ENCODE measurements around the gene CXXC5. TPM values are rescaled to one million over a fixed set of nuclear protein-coding genes. Genes with fewer than 3 reads are reported as not detected.

CXXC5 gene
- total RNA-seq, 2 donors from 2014 or later = 32.3 to 40.4 TPM

GRCh38 chr5:139702548-139702947 is 54.4 kb downstream of the CXXC5 start:
- Histone ChIP-seq H3K27ac (no peak overlapping the region), H3K36me3 (no peaks in the 10 kb centered on the region), H3K9me3 (no peaks in the 10 kb centered on the region), H3K4me3 (no peak overlapping the region), H3K4me1 (peaks cover 12% of the 10 kb centered on the region), H3K27me3 (peaks cover 3% of the 10 kb centered on the region), H3K9ac (ENCODE audit: low read depth in 2 of 2, low read length in 2 of 2) (no peak overlapping the region)
- TF ChIP-seq, protein P1, sequence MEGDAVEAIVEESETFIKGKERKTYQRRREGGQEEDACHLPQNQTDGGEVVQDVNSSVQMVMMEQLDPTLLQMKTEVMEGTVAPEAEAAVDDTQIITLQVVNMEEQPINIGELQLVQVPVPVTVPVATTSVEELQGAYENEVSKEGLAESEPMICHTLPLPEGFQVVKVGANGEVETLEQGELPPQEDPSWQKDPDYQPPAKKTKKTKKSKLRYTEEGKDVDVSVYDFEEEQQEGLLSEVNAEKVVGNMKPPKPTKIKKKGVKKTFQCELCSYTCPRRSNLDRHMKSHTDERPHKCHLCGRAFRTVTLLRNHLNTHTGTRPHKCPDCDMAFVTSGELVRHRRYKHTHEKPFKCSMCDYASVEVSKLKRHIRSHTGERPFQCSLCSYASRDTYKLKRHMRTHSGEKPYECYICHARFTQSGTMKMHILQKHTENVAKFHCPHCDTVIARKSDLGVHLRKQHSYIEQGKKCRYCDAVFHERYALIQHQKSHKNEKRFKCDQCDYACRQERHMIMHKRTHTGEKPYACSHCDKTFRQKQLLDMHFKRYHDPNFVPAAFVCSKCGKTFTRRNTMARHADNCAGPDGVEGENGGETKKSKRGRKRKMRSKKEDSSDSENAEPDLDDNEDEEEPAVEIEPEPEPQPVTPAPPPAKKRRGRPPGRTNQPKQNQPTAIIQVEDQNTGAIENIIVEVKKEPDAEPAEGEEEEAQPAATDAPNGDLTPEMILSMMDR (IDR thresholded peaks at IDR 0.05) = no peak
- intact Hi-C loops (cut with DNase I) = no loop called here
- no peak for DNase-seq

DNA sequence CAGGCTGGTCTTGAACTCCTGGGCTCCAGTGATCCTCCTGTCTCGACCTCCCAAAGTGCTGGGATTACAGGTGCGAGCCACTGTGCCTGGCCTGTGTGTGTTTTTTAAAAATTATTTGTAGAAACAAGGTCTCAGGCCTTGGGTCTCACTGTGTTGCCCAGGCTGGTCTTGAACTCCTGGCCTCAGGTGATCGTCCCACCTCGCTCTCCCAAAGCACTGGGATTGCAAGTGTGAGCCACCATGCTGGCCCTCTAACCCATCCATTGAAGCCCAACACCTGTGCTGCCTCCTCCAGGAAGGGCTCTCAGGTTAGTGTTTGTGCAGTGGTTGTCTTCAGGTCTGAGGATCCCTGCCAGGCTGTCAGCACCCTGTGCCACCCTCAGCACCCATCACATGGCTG is 56.6 kb downstream of the CXXC5 start:
- Histone ChIP-seq H3K9me3 (no peaks in the 10 kb centered on the region), H3K9ac (ENCODE audit: low read depth in 2 of 2, low read length in 2 of 2) (no peak overlapping the region), H3K4me1 (peaks cover 12% of the 10 kb centered on the region), H3K36me3 (no peaks in the 10 kb centered on the region), H3K4me3 (no peak overlapping the region), H3K27me3 (peaks cover 6% of the 10 kb centered on the region), H3K27ac (no peak overlapping the region)
- TF ChIP-seq, protein P1 (IDR thresholded peaks at IDR 0.05) = no peak
- no peak for DNase-seq
- intact Hi-C loops (cut with DNase I) = no loop called here

DNA sequence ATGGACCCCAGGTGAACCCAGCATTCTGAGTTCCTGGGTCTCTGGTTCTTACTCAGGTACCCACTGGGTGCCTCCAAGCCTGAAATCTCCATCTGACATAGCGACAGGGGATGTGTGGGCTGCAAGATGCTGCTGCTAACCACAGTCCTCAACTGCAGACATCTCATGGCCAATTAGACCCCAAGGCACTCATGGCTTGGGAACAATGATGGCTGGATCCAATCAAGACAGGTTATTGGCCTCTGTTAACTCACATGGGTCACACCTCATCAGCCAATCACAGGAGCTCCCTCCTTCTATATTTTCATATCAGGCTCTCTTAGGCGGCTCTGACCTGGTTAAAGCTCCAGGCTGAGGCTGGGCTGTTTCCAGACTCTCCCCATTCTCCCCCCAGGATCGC is 57.0 kb downstream of the CXXC5 start:
- H3K27ac ChIP-seq = no peak overlapping the region
- no peak for DNase-seq
- H3K4me1 ChIP-seq = peaks cover 12% of the 10 kb centered on the region
- no peak overlapping the region for H3K4me3 ChIP-seq
- TF ChIP-seq, protein P1 (IDR thresholded peaks at IDR 0.05) = no peak
- no peak overlapping the region for H3K9ac ChIP-seq (ENCODE audit: low read depth in 2 of 2, low read length in 2 of 2)
- no peaks in the 10 kb centered on the region for H3K9me3 ChIP-seq
- H3K36me3 ChIP-seq = no peaks in the 10 kb centered on the region
- intact Hi-C loops (cut with DNase I) = no loop called here
- peaks cover 6% of the 10 kb centered on the region for H3K27me3 ChIP-seq

DNA sequence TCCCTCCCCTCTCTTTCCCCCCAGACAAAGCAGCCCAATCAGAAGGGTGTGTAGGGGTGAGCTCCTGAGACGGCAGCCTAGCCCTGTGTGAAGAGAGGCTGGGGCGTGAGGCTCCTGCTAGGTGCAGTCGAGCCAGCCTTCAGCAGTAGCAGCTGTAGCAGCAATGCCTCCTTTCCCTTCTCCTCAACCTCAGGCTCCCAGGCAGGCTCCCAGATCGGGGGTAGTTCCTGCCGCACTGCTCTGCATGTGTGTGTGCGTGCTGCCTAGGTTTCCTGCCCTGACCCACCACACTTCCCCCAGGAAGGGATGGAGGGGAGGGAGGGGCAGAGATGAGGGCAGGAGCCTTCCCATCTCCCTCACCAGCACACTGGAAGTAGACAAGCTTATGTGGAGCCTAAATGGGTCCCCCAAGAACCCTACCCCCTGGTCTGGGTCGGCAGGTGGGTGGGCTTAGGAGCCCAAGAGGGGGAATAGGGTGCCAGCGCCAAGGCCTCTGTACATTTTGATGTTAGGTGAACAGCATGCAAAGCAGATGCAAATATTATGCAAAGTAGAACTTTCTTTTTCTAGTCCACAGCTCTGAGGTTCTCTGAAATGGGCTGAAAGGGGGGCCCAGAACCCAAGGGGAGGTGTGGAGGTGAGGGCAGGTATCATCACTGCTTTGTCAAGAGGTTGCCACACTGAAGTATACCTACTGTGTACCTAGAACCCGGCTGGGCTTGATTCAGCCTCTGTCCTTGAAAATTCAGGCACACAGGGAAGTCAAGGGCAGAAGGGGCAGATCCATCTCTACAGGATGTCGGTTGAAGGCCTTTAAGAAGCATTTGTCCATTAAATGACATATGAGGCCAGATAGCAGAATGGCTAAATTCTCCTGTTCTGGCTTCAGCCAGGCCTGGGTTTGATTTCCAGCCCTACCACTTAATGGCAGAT is 57.8 kb downstream of the CXXC5 start:
- Histone ChIP-seq H3K9ac (ENCODE audit: low read depth in 2 of 2, low read length in 2 of 2) (no peak overlapping the region), H3K36me3 (no peaks in the 10 kb centered on the region)
- intact Hi-C loops (cut with DNase I) = no loop called here

GRCh38 chr5:139707445-139708003 is 59.4 kb downstream of the CXXC5 start:
- Histone ChIP-seq H3K27ac (no peak overlapping the region), H3K27me3 (peaks cover 22% of the 10 kb centered on the region), H3K9me3 (no peaks in the 10 kb centered on the region), H3K36me3 (no peaks in the 10 kb centered on the region), H3K4me3 (no peak overlapping the region), H3K4me1 (peaks cover 10% of the 10 kb centered on the region), H3K9ac (ENCODE audit: low read depth in 2 of 2, low read length in 2 of 2) (peak overlapping the region in 1 of 2 donors; percentile 19)
- TF ChIP-seq, protein P1 (IDR thresholded peaks at IDR 0.05) = no peak
- intact Hi-C loops (cut with DNase I) = no loop called here
- no peak for DNase-seq

More for the DNA sequence above, 57.8 kb downstream of the CXXC5 start:
- Histone ChIP-seq H3K27ac (no peak overlapping the region), H3K4me1 (peaks cover 12% of the 10 kb centered on the region), H3K9me3 (no peaks in the 10 kb centered on the region), H3K27me3 (peaks cover 11% of the 10 kb centered on the region), H3K4me3 (no peak overlapping the region)
- DNase-seq = no peak
- TF ChIP-seq, protein P1 (IDR thresholded peaks at IDR 0.05) = no peak

Measured in colonic mucosa (tissue), 4 donors.